Astrocyte (in vitro differentiated cells and primary cell): Measurements from ENCODE around the gene CUL2. TPM values are rescaled to one million over a fixed set of nuclear protein-coding genes. Genes with fewer than 3 reads are reported as not detected.

Experiments used
- DNase-seq: peaks from one replicate; pipeline ENCODE4 v3.0.0-alpha.2; 2010; ENCODE audit warnings: low read depth
- FAIRE-seq: peaks from 2 replicates; lab custom pipeline; 2011; peaks lifted over from hg19 to GRCh38; lab: Jason Lieb, UNC
- H2AFZ ChIP-seq: 2 replicates; pipeline ENCODE4 v1.6.0; 2012; ENCODE audit warnings: low read depth, low read length, inconsistent platforms
- H3K27ac ChIP-seq: 2 replicates; pipeline ENCODE4 v1.5.1; 2011; ENCODE audit warnings: low read depth, low read length, inconsistent platforms
- H3K27me3 ChIP-seq: 2 replicates; pipeline ENCODE4 v1.6.0; 2011; ENCODE audit warnings: low read length, inconsistent platforms; ENCODE audit not compliant: insufficient read depth
- H3K36me3 ChIP-seq: 2 replicates; pipeline ENCODE4 v1.5.1; 2011; ENCODE audit warnings: low read length, inconsistent platforms; ENCODE audit not compliant: insufficient read depth
- H3K4me1 ChIP-seq: 2 replicates; pipeline ENCODE4 v1.5.1; 2011; ENCODE audit warnings: low read length, inconsistent platforms; ENCODE audit not compliant: insufficient read depth
- H3K4me2 ChIP-seq: 2 replicates; pipeline ENCODE4 v1.6.0; 2012; ENCODE audit warnings: low read length, inconsistent platforms
- H3K4me3 ChIP-seq: 2 replicates; pipeline ENCODE4 v1.5.1; 2011; ENCODE audit warnings: low read depth, mild to moderate bottlenecking, low read length, inconsistent platforms; ENCODE audit not compliant: insufficient read depth
- H3K79me2 ChIP-seq: 2 replicates; pipeline ENCODE4 v1.6.0; 2012; ENCODE audit warnings: mild to moderate bottlenecking, low read length, inconsistent platforms; ENCODE audit not compliant: insufficient read depth
- H3K9ac ChIP-seq: 2 replicates; pipeline ENCODE4 v1.6.0; 2012; ENCODE audit warnings: mild to moderate bottlenecking, low read length, inconsistent platforms
- H3K9me3 ChIP-seq: 2 replicates; pipeline ENCODE4 v1.5.1; 2012; ENCODE audit warnings: low read depth, mild to moderate bottlenecking, low read length, inconsistent platforms; ENCODE audit not compliant: insufficient read depth
- H4K20me1 ChIP-seq: 2 replicates; pipeline ENCODE4 v1.6.0; 2012; ENCODE audit warnings: low read length, inconsistent platforms; ENCODE audit not compliant: insufficient read depth
- H3K27ac Mint-ChIP-seq: one replicate; pipeline ENCODE4 v1.8.0; 2021; ENCODE audit warnings: mild to moderate bottlenecking, mixed read lengths; ENCODE audit not compliant: unreplicated experiment
- H3K27me3 Mint-ChIP-seq: one replicate; pipeline ENCODE4 v1.8.0; 2021; ENCODE audit warnings: low read depth, mixed read lengths; ENCODE audit not compliant: unreplicated experiment
- H3K36me3 Mint-ChIP-seq: one replicate; pipeline ENCODE4 v1.8.0; 2021; ENCODE audit warnings: low read depth, mixed read lengths; ENCODE audit not compliant: unreplicated experiment
- H3K4me1 Mint-ChIP-seq: one replicate; pipeline ENCODE4 v1.8.0; 2021; ENCODE audit warnings: low read depth, mixed read lengths; ENCODE audit not compliant: unreplicated experiment
- H3K4me3 Mint-ChIP-seq: one replicate; pipeline ENCODE4 v1.8.0; 2021; ENCODE audit warnings: mild to moderate bottlenecking, moderate library complexity, mixed read lengths; ENCODE audit not compliant: unreplicated experiment
- H3K9me3 Mint-ChIP-seq: one replicate; pipeline ENCODE4 v1.8.0; 2021; ENCODE audit warnings: mild to moderate bottlenecking, mixed read lengths; ENCODE audit not compliant: unreplicated experiment
- CTCF ChIP-seq: IDR thresholded peaks from 2 replicates; pipeline ENCODE4 v1.5.1; 2011; ENCODE audit warnings: low read depth, mild to moderate bottlenecking, inconsistent platforms, low read length, moderate library complexity; ENCODE audit not compliant: insufficient read depth
- EZH2 ChIP-seq: IDR thresholded peaks from 2 replicates; pipeline ENCODE4 v1.6.1; 2012; ENCODE audit warnings: mild to moderate bottlenecking, low read length, inconsistent platforms; ENCODE audit not compliant: insufficient read depth
- total RNA-seq: library from RNA; stranded (reverse); gene quantifications from 2 replicates; pipeline ENCODE4 v1.2.1, GENCODE V29; 2021

CUL2 gene
- total RNA-seq, 1 donor from 2014 or later = 48.0 TPM

DNA sequence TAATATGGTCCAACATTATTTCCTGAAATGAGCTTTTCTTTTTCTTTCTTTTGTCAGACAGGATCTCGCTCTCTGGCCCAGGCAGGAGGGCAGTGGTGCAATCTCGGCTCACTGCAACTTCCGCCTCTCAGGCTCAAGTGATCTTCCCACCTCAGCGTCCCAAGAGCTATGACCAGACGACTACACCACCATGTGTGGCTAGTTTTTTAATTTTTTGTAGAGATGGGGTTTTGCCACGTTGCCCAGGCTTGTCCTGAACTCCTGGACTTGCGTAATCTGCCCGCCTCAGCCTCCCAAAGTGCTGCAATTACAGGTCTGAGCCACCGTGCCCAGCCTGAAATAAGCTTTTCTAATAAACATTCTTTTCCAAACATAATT lies 48.6 kb downstream of the CUL2 start:
- no peak for FAIRE-seq

DNA sequence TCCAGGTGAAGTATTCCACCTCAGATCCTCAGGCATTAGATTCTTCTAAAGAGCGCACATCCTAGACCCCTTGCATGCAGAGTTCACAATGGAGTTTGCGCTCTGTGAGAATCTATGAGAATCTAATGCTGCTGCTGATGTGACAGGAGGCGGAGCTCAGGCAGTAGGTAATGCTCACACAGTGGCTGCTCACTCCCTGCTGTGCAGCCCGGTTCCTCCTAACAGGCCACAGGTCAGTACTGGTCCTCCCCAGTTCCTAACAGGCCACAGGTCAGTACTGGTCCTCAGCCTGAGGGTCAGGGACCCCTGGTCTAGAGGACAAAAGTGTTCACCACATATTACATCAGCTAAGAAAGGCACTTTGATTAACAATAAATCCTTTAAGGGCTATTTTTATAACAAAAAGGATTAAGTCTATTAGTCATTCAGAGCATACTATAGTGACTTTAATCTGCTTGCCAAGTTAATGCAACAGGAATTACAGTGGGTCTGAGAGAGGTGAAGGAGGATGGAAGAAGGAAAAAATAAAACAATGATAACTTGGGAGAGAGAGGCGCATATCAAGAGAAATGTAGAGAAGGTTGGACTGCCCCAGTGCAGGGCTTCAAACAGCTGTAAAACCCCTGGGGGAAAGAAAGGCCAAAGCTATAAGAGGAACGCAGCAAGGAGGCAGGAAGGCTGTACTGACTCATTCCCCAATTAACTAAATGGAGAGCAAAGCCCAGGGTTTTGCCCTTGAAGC lies 49.2 kb downstream of the CUL2 start:
- Histone ChIP-seq H4K20me1 (peaks cover 4% of the 10 kb centered on the region), H3K9me3 (no peaks in the 10 kb centered on the region), H3K4me2 (peak overlapping the region; percentile 77), H3K4me3 (no peak overlapping the region), H3K36me3 (peaks cover 15% of the 10 kb centered on the region), H3K27me3 (no peaks in the 10 kb centered on the region), H3K9ac (peak overlapping the region; percentile 31), H3K4me1 (peaks cover 18% of the 10 kb centered on the region), H3K27ac (peak overlapping the region; percentile 48), H3K79me2 (peaks cover 4% of the 10 kb centered on the region), H2AFZ (no peak overlapping the region)
- Mint-ChIP-seq H3K27me3 (no peaks in the 10 kb centered on the region), H3K4me1 (peaks cover 21% of the 10 kb centered on the region), H3K4me3 (no peak overlapping the region), H3K27ac (peak overlapping the region; percentile 30), H3K36me3 (peaks cover 13% of the 10 kb centered on the region), H3K9me3 (no peaks in the 10 kb centered on the region)
- TF ChIP-seq CTCF (no peak), EZH2 (no peak)
- peak; percentile 72 for DNase-seq
- no peak for FAIRE-seq

More for the DNA sequence above, 48.6 kb downstream of the CUL2 start:
- Mint-ChIP-seq H3K4me3 (no peak overlapping the region), H3K27me3 (no peaks in the 10 kb centered on the region), H3K9me3 (no peaks in the 10 kb centered on the region), H3K27ac (peak overlapping the region; percentile 30), H3K36me3 (peaks cover 11% of the 10 kb centered on the region), H3K4me1 (peaks cover 21% of the 10 kb centered on the region)
- H3K27ac ChIP-seq = peak overlapping the region; percentile 48
- peak overlapping the region; percentile 31 for H3K9ac ChIP-seq
- no peak overlapping the region for H2AFZ ChIP-seq
- H3K9me3 ChIP-seq = no peaks in the 10 kb centered on the region
- peaks cover 15% of the 10 kb centered on the region for H3K36me3 ChIP-seq
- H3K27me3 ChIP-seq = no peaks in the 10 kb centered on the region
- TF ChIP-seq CTCF (no peak), EZH2 (no peak)
- no peak overlapping the region for H3K4me3 ChIP-seq
- peak; percentile 14 for DNase-seq
- peaks cover 4% of the 10 kb centered on the region for H4K20me1 ChIP-seq
- peak overlapping the region; percentile 77 for H3K4me2 ChIP-seq
- peaks cover 7% of the 10 kb centered on the region for H3K79me2 ChIP-seq
- H3K4me1 ChIP-seq = peaks cover 18% of the 10 kb centered on the region

- Mint-ChIP-seq H3K4me3 (no peak overlapping the region), H3K27ac (no peak overlapping the region), H3K27me3 (no peaks in the 10 kb centered on the region), H3K4me1 (peaks cover 14% of the 10 kb centered on the region), H3K36me3 (peaks cover 9% of the 10 kb centered on the region), H3K9me3 (no peaks in the 10 kb centered on the region)
- Histone ChIP-seq H3K36me3 (peaks cover 15% of the 10 kb centered on the region), H3K27me3 (no peaks in the 10 kb centered on the region), H3K4me2 (no peak overlapping the region), H3K9ac (no peak overlapping the region), H2AFZ (no peak overlapping the region), H3K27ac (no peak overlapping the region), H3K4me1 (peaks cover 15% of the 10 kb centered on the region), H4K20me1 (peaks cover 4% of the 10 kb centered on the region), H3K9me3 (no peaks in the 10 kb centered on the region), H3K79me2 (peaks cover 4% of the 10 kb centered on the region), H3K4me3 (no peak overlapping the region)
- DNase-seq (no peak), FAIRE-seq (no peak)
- TF ChIP-seq CTCF = no peak
Observed at GRCh38 chr10:35037104-35037503, 53.0 kb downstream of the CUL2 start.
